Gastrocnemius medialis (tissue), 4 donors: Measurements from ENCODE around the gene GALNT6. TPM values are rescaled to one million over a fixed set of nuclear protein-coding genes. Genes with fewer than 3 reads are reported as not detected.

Experiments used
- ATAC-seq, 2 donors: fragments of 150-250 bp; one replicate each; pipeline ENCODE4 v1.9.1; 2016
- DNase-seq, 2 donors: peaks; one replicate each; pipeline ENCODE4 v3.0.0-alpha.2; 2019
- H3K27ac ChIP-seq, 4 donors: fragments of 200-600 bp; sonication (generic); 1 replicate in 1 of 4; 2 replicates in 3 of 4; pipeline ENCODE4 v1.5.1; 2016 to 2018; ENCODE audit warnings: mild to moderate bottlenecking in 2 of 4, moderate library complexity in 1 of 4
- H3K27me3 ChIP-seq, 3 donors: fragments of 200-600 bp; sonication (generic) in 2 of 3; 1 replicate in 1 of 3; 2 replicates in 2 of 3; pipeline versions ENCODE4 v1.5.1 to v1.6.0; 2016 to 2019; ENCODE audit warnings: mild to moderate bottlenecking in 1 of 3, moderate library complexity in 1 of 3
- H3K36me3 ChIP-seq, 2 donors: fragments of 200-600 bp; sonication (generic) in 1 of 2; one replicate each; pipeline ENCODE4 v1.5.1; 2017 to 2018
- H3K4me1 ChIP-seq, 2 donors: fragments of 200-600 bp; sonication (generic) in 1 of 2; one replicate each; pipeline ENCODE4 v1.5.1; 2016 to 2017; ENCODE audit warnings: mild to moderate bottlenecking in 2 of 2
- H3K4me3 ChIP-seq, 4 donors: fragments of 200-600 bp; sonication (generic) in 3 of 4; 1 replicate in 1 of 4; 2 replicates in 3 of 4; pipeline ENCODE4 v1.5.1; 2016 to 2019; ENCODE audit warnings: mild to moderate bottlenecking in 2 of 4
- H3K9me3 ChIP-seq, 3 donors: fragments of 200-600 bp; sonication (generic) in 2 of 3; 1 replicate in 1 of 3; 2 replicates in 2 of 3; pipeline ENCODE4 v1.5.1; 2016 to 2019
- POLR2A ChIP-seq, 2 donors: fragments of 450-650 bp; IDR thresholded peaks; one replicate each; pipeline ENCODE4 v1.6.1; 2017; ENCODE audit warnings: antibody characterized with exemption in 2 of 2, mild to moderate bottlenecking in 2 of 2, moderate library complexity in 2 of 2
- in situ Hi-C, 4 donors: fragments of 200-750 bp; cut with MboI; loops; one replicate each; pipeline versions ENCODE4 v1.15.0 to v1.8.0; 2017; ENCODE audit warnings: low sequenced_read_pairs in 4 of 4
- intact Hi-C: fragments of 100-400 bp; cut with DNase I; formaldehyde crosslinking; loops from one replicate; pipeline ENCODE4 v1.15.1; 2023; ENCODE audit warnings: low total_unique reads
- total RNA-seq, 4 donors: library from RNA; depleted of rRNA; stranded (reverse); fragments of >200 nt; gene quantifications; one replicate each; pipeline versions ENCODE4 v1.1.0 to v1.2.3, GENCODE V29; 2016
- TF ChIP-seq, protein P1 (sequence below), 5 experiments: fragments of 450-650 bp in 3 of 5; fragments of 200-600 bp in 2 of 5; sonication (generic) in 2 of 5; IDR thresholded peaks in 4 of 5; conservative IDR thresholded peaks in 1 of 5; 1 replicate in 4 of 5; 2 replicates in 1 of 5; pipeline ENCODE4 v1.5.1; 2016 to 2019; ENCODE audit warnings: antibody characterized with exemption in 5 of 5, mild to moderate bottlenecking in 3 of 5, moderate library complexity in 3 of 5

The GALNT6 gene
- total RNA-seq, 4 donors from 2014 or later, result 0.24 to 0.51 (median 0.37) TPM

DNA sequence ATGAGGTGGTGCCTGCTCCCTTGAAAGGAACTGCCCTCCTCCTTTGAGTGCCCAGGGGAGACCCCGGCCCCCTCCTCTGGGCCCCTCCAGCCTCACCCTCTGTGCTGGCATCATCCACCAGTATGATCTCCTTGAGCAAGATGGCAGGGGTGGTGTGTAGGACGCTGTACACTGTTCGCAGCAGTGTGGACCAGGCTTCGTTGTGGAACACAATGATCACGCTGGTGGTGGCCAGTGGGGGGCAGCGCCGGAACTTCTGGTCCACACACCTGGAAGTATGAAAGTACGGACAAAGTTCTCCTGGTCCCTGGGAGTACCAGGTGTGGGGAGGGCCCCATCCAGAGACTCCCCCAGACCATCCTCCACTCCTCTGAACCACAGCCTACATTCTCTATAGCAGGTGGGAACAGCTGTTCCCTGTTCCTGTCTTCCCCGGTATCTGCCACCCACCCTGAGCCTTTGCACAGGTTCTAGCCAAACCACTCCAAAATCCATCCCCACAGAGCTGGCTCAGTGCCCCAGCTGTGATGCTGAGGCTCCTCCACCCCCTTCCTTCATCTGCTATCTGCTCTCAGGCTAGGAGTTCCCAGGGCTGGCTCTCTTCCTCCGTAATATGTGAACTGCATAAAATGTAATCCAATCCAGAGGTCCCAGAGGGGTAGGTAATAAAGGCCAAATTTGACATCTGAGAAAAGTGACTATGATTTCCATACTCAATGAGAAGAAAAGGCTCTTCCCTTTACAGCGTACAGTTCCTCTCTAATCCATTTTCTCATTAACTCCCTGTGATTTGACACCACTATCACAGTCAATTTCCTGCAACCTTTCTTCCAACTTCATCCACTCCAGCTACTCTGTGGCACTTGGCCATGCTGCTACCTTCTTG is 13.9 kb downstream of the GALNT6 start:
- intact Hi-C loops (no loop called here), in situ Hi-C loops (no loop called here)
- Histone ChIP-seq H3K36me3 (no peaks in the 10 kb centered on the region), H3K9me3 (no peaks in the 10 kb centered on the region), H3K4me1 (peaks cover 0 to under 1% of the 10 kb centered on the region in 2 donors), H3K27me3 (no peaks in the 10 kb centered on the region), H3K4me3 (no peak overlapping the region), H3K27ac (no peak overlapping the region)
- TF ChIP-seq POLR2A (IDR thresholded peaks at IDR 0.05), result no peak
- TF ChIP-seq, protein P1, sequence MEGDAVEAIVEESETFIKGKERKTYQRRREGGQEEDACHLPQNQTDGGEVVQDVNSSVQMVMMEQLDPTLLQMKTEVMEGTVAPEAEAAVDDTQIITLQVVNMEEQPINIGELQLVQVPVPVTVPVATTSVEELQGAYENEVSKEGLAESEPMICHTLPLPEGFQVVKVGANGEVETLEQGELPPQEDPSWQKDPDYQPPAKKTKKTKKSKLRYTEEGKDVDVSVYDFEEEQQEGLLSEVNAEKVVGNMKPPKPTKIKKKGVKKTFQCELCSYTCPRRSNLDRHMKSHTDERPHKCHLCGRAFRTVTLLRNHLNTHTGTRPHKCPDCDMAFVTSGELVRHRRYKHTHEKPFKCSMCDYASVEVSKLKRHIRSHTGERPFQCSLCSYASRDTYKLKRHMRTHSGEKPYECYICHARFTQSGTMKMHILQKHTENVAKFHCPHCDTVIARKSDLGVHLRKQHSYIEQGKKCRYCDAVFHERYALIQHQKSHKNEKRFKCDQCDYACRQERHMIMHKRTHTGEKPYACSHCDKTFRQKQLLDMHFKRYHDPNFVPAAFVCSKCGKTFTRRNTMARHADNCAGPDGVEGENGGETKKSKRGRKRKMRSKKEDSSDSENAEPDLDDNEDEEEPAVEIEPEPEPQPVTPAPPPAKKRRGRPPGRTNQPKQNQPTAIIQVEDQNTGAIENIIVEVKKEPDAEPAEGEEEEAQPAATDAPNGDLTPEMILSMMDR (IDR thresholded peaks at IDR 0.05 in 4 of 5, conservative IDR thresholded peaks at IDR 0.05 in 1 of 5), result no peak
- ATAC-seq (no peak), DNase-seq (no peak)

DNA sequence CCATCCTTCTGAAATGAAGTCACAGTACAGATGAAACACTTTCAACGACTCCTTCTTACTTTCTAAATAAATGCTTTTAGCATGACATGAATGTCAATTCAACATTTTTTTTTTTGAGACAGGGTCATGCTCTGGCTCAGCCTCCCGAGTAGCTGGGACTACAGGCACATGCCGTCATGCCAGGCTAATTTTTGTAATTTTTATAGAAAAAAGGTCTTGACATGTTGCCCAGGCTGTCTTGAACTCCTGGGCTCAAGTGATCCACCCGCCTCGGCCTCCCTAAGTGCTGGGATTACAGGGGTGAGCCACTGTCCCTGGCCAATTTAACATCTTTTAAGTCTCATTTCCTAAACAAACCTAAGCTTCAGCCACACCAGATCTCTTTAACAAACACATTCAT is 16.4 kb downstream of the GALNT6 start:
- TF ChIP-seq POLR2A (IDR thresholded peaks at IDR 0.05), result no peak
- TF ChIP-seq, protein P1 (IDR thresholded peaks at IDR 0.05 in 4 of 5, conservative IDR thresholded peaks at IDR 0.05 in 1 of 5), result no peak
- H3K4me1 ChIP-seq, result peaks cover 8 to 9% of the 10 kb centered on the region in 2 donors
- in situ Hi-C loops, result no loop called here

DNA sequence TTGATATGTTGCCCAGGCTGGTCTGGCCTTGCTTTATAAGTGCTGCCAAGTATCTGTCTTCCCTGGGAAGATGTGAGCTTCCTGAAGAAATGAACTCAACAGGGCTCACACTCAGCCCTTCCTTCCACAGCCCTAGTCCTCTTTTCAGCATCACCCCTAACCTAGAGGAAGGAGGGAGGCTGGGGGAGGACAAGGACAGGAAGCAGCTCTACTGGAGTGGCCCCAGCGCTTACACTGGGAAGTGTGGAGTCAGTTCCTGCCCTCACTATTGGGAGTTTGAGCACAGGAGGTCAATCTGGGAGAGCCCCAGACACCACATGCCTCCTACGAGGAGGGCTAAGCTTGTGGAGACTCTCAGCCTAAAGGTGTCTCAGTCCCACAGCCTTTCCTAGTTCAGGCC is 16.8 kb downstream of the GALNT6 start:
- DNase-seq (no peak), ATAC-seq (no peak)
- Histone ChIP-seq H3K36me3 (no peaks in the 10 kb centered on the region), H3K4me1 (peaks cover 8 to 9% of the 10 kb centered on the region in 2 donors), H3K27me3 (no peaks in the 10 kb centered on the region), H3K9me3 (no peaks in the 10 kb centered on the region), H3K4me3 (no peak overlapping the region), H3K27ac (no peak overlapping the region)
- in situ Hi-C loops, result no loop called here
- TF ChIP-seq, protein P1 (IDR thresholded peaks at IDR 0.05 in 4 of 5, conservative IDR thresholded peaks at IDR 0.05 in 1 of 5), result no peak
- TF ChIP-seq POLR2A (IDR thresholded peaks at IDR 0.05), result no peak
- intact Hi-C loops, result no loop called here

More for the DNA sequence above, 16.4 kb downstream of the GALNT6 start:
- intact Hi-C loops, result no loop called here
- no peaks in the 10 kb centered on the region for H3K27me3 ChIP-seq
- no peak for ATAC-seq
- no peaks in the 10 kb centered on the region for H3K9me3 ChIP-seq
- DNase-seq, result no peak
- peak overlapping the region in 1 of 4 donors; percentile 15 for H3K27ac ChIP-seq
- no peak overlapping the region for H3K4me3 ChIP-seq
- H3K36me3 ChIP-seq, result no peaks in the 10 kb centered on the region

DNA sequence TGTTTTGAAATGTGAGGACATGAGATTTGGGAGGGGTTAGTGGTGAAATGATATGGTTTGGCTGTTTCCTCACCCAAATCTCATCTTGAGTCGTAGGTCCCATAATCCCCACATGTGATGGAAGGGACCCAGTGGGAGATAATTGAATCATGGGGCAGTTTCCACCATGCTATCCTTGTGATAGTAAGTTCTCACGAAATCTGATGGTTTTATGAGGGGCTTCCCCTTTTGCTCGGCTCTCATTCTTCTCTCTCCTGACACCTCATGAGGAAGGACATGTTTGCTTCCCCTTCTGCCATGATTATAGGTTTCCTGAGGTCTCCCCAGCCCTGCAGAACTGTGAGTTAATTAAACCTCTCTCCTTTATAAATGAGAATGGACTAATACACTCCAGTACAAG is 18.0 kb downstream of the GALNT6 start:
- no peak for DNase-seq
- no peaks in the 10 kb centered on the region for H3K36me3 ChIP-seq
- ATAC-seq, result no peak
- H3K4me3 ChIP-seq, result no peak overlapping the region
- intact Hi-C loops (no loop called here), in situ Hi-C loops (no loop called here)
- H3K9me3 ChIP-seq, result no peaks in the 10 kb centered on the region
- TF ChIP-seq POLR2A (IDR thresholded peaks at IDR 0.05), result no peak
- TF ChIP-seq, protein P1 (IDR thresholded peaks at IDR 0.05 in 4 of 5, conservative IDR thresholded peaks at IDR 0.05 in 1 of 5), result no peak
- peaks cover 8 to 9% of the 10 kb centered on the region in 2 donors for H3K4me1 ChIP-seq
- H3K27ac ChIP-seq, result no peak overlapping the region
- no peaks in the 10 kb centered on the region for H3K27me3 ChIP-seq
